ENCODE measurements around the gene HSBP1L1.

The HSBP1L1 gene
- 11.4 reads per million, percentile 34 among the genes with 10 or more reads in this experiment for total RNA-seq

DNA sequence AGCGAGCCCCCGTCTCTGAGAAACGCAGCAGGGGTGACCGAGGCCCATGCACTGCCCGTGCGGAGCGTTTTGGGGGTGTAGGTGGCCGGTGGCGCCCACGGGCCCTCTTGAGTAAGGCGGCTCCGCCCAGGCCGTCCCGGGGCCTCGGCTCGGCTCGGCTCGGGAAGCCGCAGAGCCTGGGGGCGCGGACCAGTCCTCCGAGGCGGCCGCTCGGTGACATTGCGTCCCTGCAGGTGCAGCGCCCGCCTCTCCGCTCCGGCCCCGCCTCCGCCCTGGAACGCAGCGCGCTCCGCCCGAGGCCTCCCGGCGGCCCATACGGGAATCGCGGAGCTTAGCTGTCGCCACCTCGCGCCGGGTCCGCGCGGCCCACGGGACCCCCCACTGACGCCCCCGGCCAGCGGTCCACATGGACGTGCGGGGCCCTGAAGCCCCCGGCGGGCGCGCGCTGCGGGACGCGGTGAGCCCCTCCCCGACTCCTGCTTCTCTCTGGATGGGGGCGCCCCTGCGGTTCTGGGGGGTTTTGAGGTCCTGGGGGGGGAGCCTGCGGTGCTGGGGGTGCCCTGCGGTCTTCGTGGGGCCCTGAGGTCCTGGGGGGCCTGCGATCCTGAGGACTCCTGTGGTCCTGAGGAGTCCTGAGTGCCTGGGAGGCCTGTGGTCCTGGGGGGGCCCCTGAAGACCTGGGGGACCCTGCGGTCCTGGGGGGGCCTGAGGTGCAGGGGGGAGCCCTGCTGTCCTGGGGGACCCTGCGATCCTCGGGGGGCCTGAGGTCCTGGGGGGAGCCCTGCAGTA is at the start of gene HSBP1L1:
Gene HSBP1L1, plus strand, starts transcription at position 314 of the 789 bp plus-strand sequence. Its CDS starts 93 bp downstream, at position 407.
- DNase-seq: peak; percentile 46

DNA sequence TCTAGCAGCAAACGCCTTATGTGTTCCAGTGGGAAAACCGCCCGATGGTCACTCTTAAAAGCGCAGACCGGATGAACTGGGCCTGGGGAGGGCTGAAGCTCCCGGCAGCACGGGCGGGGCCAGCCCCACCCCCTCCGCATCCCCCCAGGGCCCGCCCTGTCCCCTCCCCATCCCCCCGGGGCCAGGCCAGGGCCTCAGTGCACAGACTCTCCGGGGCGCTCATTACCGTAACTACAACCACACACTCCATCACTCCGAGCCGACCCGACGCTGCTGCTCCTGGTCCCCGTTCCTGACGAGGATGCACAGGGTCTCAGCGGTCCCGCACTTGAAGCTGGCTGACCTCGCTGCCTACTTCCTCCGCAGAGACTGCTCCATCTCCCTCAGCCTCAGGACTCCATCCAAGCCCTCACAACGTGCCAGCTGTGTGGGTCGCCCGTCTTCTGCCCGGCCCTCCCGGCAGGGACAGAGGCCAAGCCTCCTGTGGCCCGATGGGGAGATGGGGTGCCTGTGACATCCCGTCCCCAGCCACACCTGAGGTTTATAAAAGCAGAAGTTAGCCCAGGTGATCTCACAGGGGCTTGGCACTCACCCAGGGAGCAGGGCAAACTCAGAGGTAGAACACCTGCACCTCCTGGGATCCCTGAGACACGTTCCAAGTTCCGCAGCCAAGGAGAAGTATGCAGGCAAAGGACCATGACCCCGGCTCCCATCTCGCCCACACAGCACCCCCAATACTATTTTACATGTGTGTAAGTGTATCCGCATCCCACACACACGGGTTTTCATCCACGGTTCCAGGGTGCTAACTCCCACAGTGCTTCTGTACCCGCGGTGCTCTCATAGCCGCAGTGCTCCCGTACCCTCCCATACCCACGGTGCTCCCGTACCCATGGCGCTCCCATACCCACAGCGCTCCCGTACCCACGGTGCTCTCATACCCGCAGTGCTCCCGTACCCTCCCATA is 49.0 kb upstream of the HSBP1L1 start:
- DNase-seq: no peak

DNA sequence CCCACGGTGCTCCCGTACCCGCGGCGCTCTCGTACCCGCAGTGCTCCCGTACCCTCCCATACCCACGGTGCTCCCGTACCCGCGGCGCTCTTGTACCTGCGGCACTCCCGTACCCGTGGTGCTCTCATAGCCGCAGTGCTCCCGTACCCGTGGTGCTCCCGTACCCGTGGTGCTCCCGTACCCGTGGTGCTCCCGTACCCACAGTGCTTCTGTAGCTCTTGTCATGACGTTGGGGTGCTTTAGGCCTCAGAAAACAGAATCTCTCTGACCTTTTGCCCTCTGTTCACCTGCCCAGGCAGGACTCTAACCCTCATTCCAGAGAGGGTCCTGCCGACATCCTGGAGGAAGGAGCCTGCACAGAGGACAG is 48.3 kb upstream of the HSBP1L1 start:
- DNase-seq: no peak

DNA sequence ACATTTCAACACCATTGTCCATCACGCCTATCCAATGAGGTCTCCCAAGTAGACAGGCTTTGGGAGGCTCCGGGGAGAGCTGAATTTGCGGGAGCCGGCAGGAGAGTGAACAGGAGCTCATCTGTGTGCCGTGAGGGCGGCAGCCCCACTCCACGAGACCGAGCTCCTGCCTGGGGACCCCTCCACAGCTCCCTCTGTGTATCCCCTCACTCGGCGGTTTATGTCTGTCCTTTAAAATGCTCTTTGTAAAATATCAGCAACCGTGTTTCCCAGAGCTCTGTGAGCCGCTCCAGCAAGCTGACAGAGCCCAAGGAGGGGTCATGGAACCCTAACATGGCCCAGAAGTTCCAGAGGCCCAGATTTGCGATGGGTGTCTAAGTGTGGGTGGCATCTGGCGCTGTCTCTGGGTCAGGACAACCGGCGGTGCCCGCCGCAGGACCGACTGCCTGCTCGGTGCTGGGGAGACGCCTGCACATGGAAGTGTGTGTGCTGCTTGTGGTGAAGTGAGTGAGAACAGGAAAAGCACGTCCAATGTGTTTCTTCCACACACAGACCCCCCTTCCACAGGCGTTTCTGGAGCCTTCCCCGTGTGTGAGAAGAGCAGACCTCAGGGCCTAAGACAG is 47.8 kb upstream of the HSBP1L1 start:
- DNase-seq: no peak

DNA sequence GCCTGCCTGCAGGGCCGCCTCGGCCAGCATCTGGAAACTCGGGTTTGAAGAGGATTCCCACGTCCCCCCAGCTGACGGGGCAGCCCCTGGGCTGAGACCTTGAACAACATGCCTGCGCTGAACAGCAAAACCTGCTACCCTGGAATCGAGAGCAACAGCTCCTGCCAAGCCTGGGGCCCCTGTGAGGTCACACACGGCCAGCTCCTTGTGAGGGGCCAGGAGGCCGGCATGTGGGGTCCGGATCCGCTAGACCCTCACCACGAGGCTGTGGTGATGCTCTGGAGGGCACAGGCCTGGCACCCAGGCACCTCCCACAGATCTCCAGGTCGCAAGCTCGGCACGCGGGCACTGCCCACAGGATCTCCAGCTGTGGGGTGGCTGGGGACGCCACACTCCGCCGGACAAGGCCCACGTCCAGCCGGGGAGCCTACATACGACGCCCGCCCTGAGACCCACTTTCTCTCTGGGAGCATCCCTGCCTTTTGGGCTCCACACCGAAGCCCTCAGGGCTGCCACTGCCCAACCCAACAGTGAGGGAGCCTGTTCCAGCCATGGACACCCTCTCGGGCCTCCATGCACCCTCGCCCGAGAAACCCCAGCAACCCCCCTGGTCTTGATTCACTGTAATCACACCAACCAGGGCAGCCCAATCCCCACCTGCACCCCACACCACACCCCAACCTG is 47.1 kb upstream of the HSBP1L1 start:
- DNase-seq: no peak

DNA sequence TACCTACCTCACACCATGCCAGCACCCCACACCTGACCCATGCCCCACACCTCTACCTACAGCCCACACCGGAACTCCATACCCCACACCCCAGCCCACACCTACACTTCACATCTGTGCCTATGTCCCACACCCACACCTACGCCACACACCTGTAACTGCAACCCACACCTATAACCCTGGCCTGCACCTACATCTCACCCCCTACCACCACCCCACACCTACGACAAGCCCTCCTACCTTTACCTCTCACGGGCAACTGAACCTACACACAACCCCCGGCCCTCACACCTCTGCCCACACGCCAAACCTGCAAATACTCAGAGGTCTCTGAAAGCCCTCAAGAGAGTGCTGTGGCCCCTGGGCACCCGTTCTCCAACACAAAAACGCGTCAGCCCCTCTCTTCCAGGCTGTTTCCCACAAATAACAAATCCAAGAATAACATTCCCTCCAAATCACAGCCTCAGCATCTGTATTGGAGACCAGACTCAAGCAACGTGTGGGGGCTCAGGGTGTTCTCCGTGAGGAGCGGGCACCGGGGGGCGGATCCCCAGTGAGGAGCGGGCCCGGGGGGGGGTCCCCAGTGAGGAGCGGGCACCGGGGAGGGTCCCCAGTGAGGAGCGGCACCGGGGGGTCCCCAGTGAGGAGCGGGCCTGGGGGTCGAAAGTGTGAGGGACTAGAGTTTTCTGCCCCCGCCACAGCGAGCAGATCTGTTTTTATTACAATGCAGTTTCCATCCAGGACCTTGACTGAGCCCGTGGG is 46.4 kb upstream of the HSBP1L1 start:
- DNase-seq: no peak

DNA sequence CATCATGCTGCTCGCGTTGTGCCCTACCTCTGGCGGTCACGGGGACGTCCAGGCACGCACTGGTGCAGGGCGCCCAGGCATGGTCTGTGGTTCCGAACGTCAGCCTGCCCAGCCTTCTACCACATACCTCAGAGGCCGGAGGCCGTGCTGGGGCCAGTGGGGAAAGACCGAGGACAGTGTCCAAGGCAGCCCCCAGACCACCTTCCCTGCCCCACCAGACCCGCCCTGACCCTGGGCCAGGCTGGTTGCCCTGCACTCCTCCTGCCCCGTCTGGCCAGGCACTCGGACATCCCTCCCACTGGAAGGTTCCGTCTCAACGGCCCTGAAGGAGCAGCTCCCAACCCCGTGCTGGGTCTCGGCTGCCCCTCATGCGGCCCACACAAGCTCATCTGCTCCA is 45.8 kb upstream of the HSBP1L1 start:
- DNase-seq: no peak

DNA sequence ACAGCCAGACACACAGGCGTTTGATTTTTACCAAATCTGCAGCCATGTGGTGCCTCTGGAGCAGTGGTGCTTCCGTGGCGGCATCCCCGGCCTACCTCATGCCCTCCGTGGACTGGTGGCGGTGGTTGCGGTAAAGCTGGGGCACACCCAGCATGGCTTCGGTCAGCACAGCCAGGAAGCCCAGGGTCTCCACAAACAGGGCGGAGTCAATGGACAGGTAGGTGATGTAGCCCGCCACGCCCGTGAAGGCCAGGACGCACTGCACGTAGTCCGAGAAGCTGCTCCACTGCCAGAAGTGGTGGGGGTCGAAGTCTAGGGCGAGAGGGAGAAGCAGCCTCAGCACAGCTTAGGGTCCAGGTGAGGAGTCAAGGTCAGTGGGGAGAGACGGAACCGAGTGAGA is 45.4 kb upstream of the HSBP1L1 start:
- no peak for DNase-seq

DNA sequence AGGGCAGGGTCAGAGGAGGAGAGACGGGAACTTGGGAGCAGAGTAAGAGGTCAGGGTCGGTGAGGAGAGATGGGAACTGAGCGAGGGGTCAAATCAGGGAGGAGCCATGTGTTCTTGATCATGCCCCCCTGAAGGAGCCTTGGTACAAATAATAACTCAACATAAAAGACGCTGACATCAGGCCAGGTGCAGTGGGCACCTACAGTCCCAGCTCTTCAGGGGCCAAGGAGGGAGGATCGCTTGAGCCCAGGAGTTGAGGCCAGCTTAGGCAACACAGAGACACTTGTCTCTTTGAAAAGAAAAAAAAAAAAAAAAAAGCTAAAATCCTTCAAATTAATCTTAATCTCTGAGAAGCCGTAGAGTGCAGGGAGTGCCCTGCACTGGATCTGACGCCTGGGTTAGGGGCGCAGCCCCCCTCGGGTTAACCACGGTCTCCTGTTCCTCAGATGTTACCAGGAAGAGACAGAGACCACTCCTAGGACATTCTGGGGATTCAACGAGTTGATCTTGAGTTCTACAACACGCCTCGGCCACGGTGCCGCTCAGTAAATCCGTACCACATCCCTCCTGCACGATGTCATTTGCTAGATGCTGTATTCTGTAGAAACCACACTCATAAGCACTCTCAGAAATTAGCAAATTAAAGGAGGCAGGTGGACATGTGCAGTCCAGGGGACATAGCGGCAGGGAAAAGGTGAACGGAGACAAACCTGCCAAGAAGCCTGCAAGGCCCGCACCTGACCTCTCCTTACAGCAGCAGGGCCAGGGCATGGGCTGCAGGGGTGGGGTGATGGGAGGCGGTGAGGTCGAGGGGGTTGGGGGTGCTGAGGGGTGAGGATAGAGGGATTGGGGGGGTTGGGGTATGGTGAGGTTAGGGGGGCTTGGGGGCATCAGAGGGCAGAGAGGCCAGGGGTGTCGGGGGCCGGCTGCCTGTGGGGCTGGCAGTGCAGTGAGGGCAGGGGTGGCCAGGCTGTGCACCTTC is 42.2 kb upstream of the HSBP1L1 start:
- no peak for DNase-seq

DNA sequence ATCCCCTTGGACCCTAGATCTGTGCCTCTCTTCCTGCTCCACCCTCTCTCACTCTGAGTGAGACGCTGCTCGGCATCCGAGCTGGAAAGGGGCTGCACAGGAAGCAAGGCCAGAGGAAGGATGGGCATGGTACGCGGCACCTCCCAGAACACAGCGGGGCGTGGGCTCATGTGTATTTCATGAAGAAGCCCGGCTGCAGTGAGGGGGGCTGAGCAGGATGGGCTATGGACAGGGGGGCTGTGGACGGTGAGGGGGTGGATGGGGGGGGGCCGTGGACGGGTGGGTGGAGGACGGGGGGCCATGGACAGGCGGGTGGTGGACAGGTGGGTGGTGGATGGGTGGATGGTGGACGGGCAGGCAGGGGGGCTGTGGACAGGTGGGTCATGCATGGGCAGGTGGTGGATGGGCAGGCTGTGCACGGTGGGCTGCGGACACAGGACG is 41.5 kb upstream of the HSBP1L1 start:
- no peak for DNase-seq

DNA sequence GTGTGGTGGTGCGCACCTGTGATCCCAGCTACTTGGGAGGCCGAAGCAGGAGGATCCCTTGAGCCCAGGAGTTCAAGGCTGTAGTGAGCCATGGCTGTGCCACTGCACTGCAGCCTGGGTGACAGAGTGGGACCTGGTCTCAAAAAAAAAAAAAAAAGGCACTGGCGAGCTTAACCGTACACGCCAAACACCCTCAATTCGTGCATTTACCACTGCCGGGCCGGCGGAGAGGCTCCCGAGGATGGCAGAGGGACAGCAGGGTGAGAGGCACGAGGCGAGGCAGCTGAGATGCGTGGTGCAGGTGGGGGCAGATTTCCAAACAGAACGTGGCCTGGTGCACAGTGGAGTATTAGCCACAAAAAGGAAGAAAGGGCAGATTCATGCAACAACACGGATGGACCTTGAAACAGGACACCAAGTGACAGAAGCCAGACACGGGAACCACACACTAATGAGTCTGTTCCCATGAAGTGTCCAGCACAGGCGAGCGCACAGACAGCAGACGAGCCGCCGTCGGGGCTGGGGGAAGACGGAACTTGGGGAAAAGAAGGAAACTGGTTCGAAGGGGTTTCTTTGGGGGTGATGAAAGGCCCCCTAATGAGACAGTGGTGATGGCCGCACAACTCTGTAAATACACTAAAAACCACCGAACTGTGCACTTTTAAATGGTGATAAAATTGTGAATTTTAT is 40.4 kb upstream of the HSBP1L1 start:
- DNase-seq: no peak

DNA sequence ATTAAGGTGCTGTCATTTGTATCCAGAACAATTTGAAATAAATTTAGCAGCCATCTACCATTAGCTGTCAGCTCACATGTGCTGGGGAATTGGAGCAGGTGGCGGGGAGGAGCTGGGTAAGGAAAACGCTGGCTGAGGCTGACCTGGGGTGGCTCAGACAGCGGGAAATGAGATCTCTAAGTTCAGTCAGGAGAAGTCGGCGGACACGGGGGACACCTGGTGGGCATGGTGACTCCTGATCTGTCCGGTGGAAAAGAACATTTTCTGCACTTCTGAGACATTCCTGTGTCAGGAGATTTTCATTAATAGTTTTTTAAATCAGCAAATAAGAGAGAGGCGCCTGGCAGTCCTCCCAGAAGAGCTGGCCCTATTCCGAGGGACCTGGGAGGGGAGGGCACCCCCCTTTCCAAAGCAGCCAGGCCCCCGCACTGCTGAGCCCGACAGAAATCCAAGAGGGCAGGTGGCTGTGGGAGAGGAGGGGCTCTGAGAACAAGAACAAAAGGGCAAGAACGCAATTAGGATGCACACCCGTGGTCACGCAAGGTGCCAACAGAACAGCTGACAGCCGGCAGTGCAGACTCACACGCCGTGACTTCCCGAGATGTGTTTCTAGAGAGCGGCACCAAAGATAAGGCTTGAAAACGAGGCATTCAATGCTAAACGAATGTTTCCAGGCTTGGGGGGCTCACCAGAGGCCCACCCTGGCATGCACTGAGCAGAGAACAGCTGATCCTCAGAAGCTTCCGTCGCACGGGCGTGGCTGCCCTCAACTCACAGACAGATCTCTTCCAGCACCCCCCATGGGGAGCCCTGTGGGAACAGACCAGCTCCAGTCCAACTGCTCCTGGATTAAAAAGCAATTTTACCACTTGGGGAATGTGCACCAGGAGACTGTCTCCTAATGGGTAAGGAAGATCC is 39.4 kb upstream of the HSBP1L1 start:
- DNase-seq: no peak

DNA sequence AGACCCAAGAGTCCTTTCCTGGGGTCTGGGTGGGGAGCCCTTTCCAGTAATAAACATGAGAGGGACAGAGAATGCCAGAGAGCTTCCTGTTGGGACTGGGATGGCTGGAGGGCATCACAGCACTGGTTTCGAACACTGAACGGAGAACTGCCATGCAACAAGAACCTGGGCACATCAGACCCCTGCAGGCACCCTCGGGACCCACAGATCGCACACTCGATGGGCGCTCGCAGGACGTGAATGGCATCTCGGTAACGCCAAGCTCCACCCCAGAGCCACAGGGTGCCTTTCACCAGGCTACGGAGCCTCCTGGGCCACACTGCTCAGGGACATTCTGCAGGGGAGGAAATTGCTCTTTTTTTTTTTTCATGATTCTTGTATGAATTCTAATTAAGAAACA is 38.1 kb upstream of the HSBP1L1 start:
- no peak for DNase-seq

DNA sequence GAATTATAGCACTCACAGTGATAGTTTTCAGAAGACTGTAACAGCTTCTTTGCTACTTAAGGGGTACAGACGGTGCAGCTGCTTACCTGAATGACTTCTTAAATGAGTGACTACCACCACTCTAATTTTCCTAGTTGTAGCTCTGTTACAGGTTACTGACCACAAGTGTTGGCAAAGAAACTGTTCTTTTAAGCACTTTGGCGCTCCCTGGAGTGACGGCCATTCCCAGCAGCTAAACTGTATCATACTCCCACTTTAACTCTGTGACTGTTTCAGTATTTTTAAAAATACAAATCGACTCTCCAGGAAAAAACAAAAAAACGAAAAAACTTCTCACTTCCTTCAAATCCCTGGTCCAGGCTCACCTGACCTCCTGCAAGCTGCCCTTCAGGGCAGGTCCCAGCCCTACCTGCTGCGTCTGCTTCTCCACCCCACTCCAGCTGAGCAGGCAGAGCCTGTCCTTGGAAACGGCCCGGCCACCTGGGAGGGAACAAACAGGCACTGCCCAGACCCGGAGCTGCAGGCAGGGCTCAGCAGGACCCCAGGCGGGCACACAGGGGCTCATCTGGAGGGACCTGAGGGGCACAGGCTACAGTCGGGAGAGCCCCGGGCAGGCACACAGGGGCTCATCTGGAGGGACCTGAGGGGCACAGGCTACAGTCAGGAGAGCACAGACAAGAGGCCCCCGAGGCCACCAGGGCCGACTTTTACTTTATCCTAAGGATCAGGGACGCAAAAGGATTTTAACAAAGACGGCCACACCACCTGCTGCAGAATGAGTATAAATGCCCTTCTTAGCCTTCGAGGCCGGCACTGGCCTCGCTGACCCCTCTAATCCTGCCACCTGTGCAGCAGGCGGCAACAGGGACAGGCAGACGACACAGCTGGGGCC is 37.5 kb upstream of the HSBP1L1 start:
- DNase-seq: no peak

DNA sequence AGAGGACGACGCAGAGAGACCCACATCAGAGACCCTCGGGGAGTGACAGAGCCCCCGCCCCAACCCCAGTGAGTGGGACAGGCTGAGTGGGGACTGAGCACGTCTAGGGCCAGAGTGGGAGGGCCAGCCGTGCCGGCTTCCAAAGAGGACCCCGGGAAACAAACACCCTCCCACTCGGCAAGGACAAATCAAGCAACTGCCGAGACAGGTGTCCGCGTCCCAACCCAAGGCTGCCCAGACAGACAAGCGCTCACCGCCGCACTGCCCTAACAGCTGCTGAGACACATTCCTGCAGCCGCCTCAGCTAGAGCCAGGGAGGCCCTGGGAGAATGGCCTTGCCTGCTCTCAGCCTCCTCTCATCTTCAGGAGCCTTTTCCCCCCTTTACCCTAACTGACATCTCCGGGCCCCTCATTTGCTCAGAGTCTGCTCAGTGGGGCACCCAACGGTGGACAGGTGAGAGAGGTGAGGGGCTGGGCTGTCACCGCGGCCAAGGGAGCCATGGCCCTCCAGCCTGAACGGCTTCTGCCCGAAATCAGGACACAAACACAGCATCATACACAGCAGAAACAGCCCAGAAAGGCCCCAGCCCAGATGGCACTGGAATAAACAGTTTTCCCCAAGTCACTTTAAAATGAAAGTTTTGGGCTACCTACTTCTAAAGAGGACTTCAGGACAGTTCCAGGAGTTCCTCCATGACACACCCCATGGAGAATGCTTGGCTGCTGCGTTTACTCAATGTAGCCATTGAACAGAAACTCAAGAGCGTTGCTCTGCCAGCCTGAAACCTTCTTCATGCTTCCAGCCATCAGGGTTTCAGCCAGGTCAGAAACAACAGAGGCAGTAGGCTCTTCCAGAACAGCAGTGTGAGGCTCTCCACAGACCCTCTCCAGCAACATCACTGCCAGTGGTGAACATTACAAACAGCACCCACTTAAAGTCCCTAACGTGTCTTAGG is 36.6 kb upstream of the HSBP1L1 start:
- DNase-seq: no peak

DNA sequence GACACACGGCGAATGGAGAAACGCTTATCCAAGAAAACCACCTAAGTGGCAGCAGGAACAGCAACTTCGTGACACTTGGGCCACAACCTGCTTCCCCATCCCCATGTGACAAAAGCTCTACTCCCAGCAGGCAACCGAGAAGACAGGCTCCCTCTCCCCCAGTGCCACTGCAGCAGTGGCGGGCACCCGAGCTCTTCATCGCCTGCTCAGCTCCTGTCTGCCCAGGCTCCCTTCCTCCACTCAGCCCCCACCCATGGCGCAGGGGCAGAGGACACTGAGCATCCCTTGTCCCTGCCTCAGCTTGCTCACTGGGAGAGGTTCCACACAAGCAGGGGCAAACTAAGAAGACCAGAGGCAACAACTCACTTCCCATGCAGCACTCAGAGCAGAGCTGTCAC is 35.9 kb upstream of the HSBP1L1 start:
- DNase-seq: no peak

All from effector CD4-positive, alpha-beta T cell (primary cell).